Endothelial cell of umbilical vein (primary cell): Measurements from ENCODE around the gene SYNDIG1. TPM values are rescaled to one million over a fixed set of nuclear protein-coding genes. Genes with fewer than 3 reads are reported as not detected.

Experiments used
- BruUV-seq: library from RNA; stranded (reverse); fragments of 400-500 nt; replicated peaks from 2 replicates; lab custom pipeline; 2021; lab: Mats Ljungman, UMichigan
- CTCF ChIA-PET: fragments of 300-600, 350-600 bp; sonication (Branson Sonifier 250); formaldehyde crosslinking; loops from one replicate; lab custom pipeline; 2021; ENCODE audit warnings: antibody characterized with exemption, inconsistent platforms; lab: Charles Lee
- POLR2A ChIA-PET: fragments of 300-600, 350-600 bp; sonication (Branson Sonifier 250); formaldehyde crosslinking; loops from one replicate; lab custom pipeline; 2021; ENCODE audit warnings: antibody characterized with exemption, inconsistent platforms; lab: Charles Lee
- DNase-seq: peaks from one replicate; pipeline ENCODE4 v3.0.0-alpha.2; 2011; ENCODE audit warnings: low read depth, low spot score
- FAIRE-seq: peaks from 2 replicates; lab custom pipeline; 2011; peaks lifted over from hg19 to GRCh38; lab: Jason Lieb, UNC
- H2AFZ ChIP-seq: 2 replicates; pipeline ENCODE4 v1.6.0; 2012; ENCODE audit warnings: low read depth, low read length, control low read depth, inconsistent platforms
- H3K27ac ChIP-seq: 2 replicates; pipeline ENCODE4 v1.5.1; 2011; ENCODE audit warnings: low read depth, mild to moderate bottlenecking, control low read depth, low read length, moderate library complexity; ENCODE audit not compliant: insufficient read depth
- H3K27me3 ChIP-seq, 2 experiments: 2 replicates each; pipeline versions ENCODE4 v1.6.0 to v1.6.1; 2011; ENCODE audit warnings: low read length in 2 of 2, mixed read lengths in 1 of 2; ENCODE audit not compliant: control insufficient read depth in 2 of 2, insufficient read depth in 2 of 2
- H3K36me3 ChIP-seq, 2 experiments: 2 replicates in 1 of 2; 3 replicates in 1 of 2; pipeline ENCODE4 v1.5.1; 2011; ENCODE audit warnings: low read length in 2 of 2, mild to moderate bottlenecking in 1 of 2, moderate library complexity in 1 of 2; ENCODE audit not compliant: control insufficient read depth in 2 of 2, insufficient read depth in 2 of 2; ENCODE audit errors: extremely low read depth in 1 of 2
- H3K4me1 ChIP-seq: 3 replicates; pipeline ENCODE4 v1.5.1; 2011; ENCODE audit warnings: mild to moderate bottlenecking, low read length; ENCODE audit not compliant: control insufficient read depth, insufficient read depth; ENCODE audit errors: extremely low read depth
- H3K4me2 ChIP-seq: 2 replicates; pipeline ENCODE4 v1.6.1; 2011; ENCODE audit warnings: low read length, control low read depth, mixed read lengths; ENCODE audit not compliant: insufficient read depth
- H3K4me3 ChIP-seq, 3 experiments: fragments of 200-600 bp in 1 of 3; sonication (generic), shearing (Covaris generic) in 1 of 3; replicated peaks in 1 of 3; 2 replicates each; pipeline ENCODE4 v1.5.1; 2011 to 2016; ENCODE audit warnings: control low read depth in 3 of 3, low read length in 3 of 3, mild to moderate bottlenecking in 2 of 3, inconsistent platforms in 1 of 3, low read depth in 1 of 3, moderate library complexity in 1 of 3; ENCODE audit not compliant: insufficient read depth in 1 of 3
- H3K79me2 ChIP-seq: 2 replicates; pipeline ENCODE4 v1.6.0; 2012; ENCODE audit warnings: low read length, inconsistent platforms; ENCODE audit not compliant: control insufficient read depth, insufficient read depth
- H3K9ac ChIP-seq: replicated peaks from 2 replicates; pipeline ENCODE3; 2011; ENCODE audit warnings: low read length, control low read depth; ENCODE audit not compliant: insufficient read depth; ENCODE audit errors: extremely low read depth
- H3K9me1 ChIP-seq: replicated peaks from 3 replicates; pipeline ENCODE4 v1.6.0; 2011; ENCODE audit warnings: mild to moderate bottlenecking, low read length; ENCODE audit not compliant: control insufficient read depth, insufficient read depth; ENCODE audit errors: extremely low read depth
- H3K9me3 ChIP-seq: replicated peaks from 2 replicates; pipeline ENCODE4 v1.5.1; 2012; ENCODE audit warnings: low read length, inconsistent platforms; ENCODE audit not compliant: control insufficient read depth, insufficient read depth
- H4K20me1 ChIP-seq: replicated peaks from 2 replicates; pipeline ENCODE3; 2011; ENCODE audit warnings: mild to moderate bottlenecking, low read length; ENCODE audit not compliant: control insufficient read depth, insufficient read depth; ENCODE audit errors: extremely low read depth
- CTCF ChIP-seq, 2 donors: IDR thresholded peaks; 1 replicate in 1 of 2; 2 replicates in 1 of 2; pipeline ENCODE4 v1.5.1; 2011; ENCODE audit warnings: low read length in 2 of 2, mild to moderate bottlenecking in 2 of 2, moderate library complexity in 2 of 2, control low read depth in 1 of 2, inconsistent platforms in 1 of 2, low read depth in 1 of 2; ENCODE audit not compliant: insufficient read depth in 1 of 2; ENCODE audit errors: extremely low read depth in 1 of 2
- EZH2 ChIP-seq: IDR thresholded peaks from 2 replicates; pipeline ENCODE4 v1.6.1; 2012; ENCODE audit warnings: borderline replicate concordance, low read depth, mild to moderate bottlenecking, moderate library complexity, low read length, inconsistent platforms; ENCODE audit not compliant: severe bottlenecking
- FOS ChIP-seq: IDR thresholded peaks from 2 replicates; pipeline ENCODE4 v1.6.1; 2011; ENCODE audit warnings: mild to moderate bottlenecking, low read length, moderate library complexity, borderline replicate concordance; ENCODE audit not compliant: insufficient read depth
- GATA2 ChIP-seq: IDR thresholded peaks from 2 replicates; pipeline ENCODE4 v1.7.0; 2011; ENCODE audit warnings: low read depth, mild to moderate bottlenecking, moderate library complexity, mixed read lengths, low read length; ENCODE audit not compliant: insufficient read length, insufficient read depth
- JUN ChIP-seq: IDR thresholded peaks from 2 replicates; pipeline ENCODE4 v1.6.1; 2011; ENCODE audit warnings: borderline replicate concordance, low read depth; ENCODE audit not compliant: insufficient read length, insufficient read depth
- MAX ChIP-seq: IDR thresholded peaks from 2 replicates; pipeline ENCODE4 v1.6.1; 2011; ENCODE audit not compliant: insufficient read depth, insufficient read length
- MYC ChIP-seq: IDR thresholded peaks from one replicate; pipeline ENCODE4 v1.6.1; 2011; ENCODE audit warnings: mild to moderate bottlenecking, low read depth, low read length
- POLR2A ChIP-seq: IDR thresholded peaks from 2 replicates; pipeline ENCODE4 v1.6.1; 2012; ENCODE audit warnings: low read depth, mild to moderate bottlenecking, control low read depth, low read length
- POLR2AphosphoS5 ChIP-seq: IDR thresholded peaks from 2 replicates; pipeline ENCODE4 v1.6.1; 2012; ENCODE audit warnings: low read depth, mild to moderate bottlenecking, control low read depth, low read length, moderate library complexity; ENCODE audit not compliant: insufficient read depth
- dilution Hi-C: fragments of 300-500 bp; cut with MboI; formaldehyde crosslinking; loops from one replicate; pipeline ENCODE4 v1.15.0; 2019; ENCODE audit warnings: low sequenced_read_pairs; ENCODE audit not compliant: extremely low pct_ligation_motif_present
- intact Hi-C: fragments of 100-400 bp; cut with micrococcal nuclease; formaldehyde crosslinking; loops from one replicate; pipeline ENCODE4 v1.10.0; 2022
- polyA plus RNA-seq, 4 experiments: library from polyadenylated mRNA; depleted of rRNA in 3 of 4; stranded (reverse) in 3 of 4; unstranded in 1 of 4; fragments of >200 nt; gene quantifications; 2 replicates each; pipeline versions ENCODE4 v1.2.1 to v1.2.3, GENCODE V29; 2011 to 2012; ENCODE audit warnings: missing spikeins in 1 of 4
- total RNA-seq: library from RNA; stranded (reverse); gene quantifications from 2 replicates; pipeline ENCODE4 v1.2.3, GENCODE V29; 2021

The SYNDIG1 gene
- total and polyA plus RNA-seq, 2 donors (not counting 3 experiments of a cell fraction or from before 2014, with no cell fraction given), result not detected

- ChIA-PET CTCF (no interaction called here), POLR2A (no interaction called here)
- BruUV-seq, result no TSS peak
- H2AFZ ChIP-seq, result no peak overlapping the region
- H3K79me2 ChIP-seq, result no peaks in the 10 kb centered on the region
- no peak overlapping the region for H3K9ac ChIP-seq
- TF ChIP-seq GATA2 (no peak), MAX (no peak), EZH2 (no peak), POLR2AphosphoS5 (no peak), FOS (no peak), JUN (no peak), MYC (no peak), CTCF (IDR thresholded peaks at IDR 0.05; ENCODE audit: extremely low read depth in 1 of 2, insufficient read depth in 1 of 2, low read depth in 1 of 2, low read length in 2 of 2) (no peak), POLR2A (no peak)
- H3K9me1 ChIP-seq, result no peaks in the 10 kb centered on the region
- H3K27ac ChIP-seq, result no peak overlapping the region
- no peak overlapping the region for H3K4me2 ChIP-seq
- H3K4me3 ChIP-seq, result no peak overlapping the region
- peaks cover 7% of the 10 kb centered on the region for H3K9me3 ChIP-seq
- no peak for DNase-seq
- intact Hi-C loops (no loop called here), dilution Hi-C loops (no loop called here)
- no peaks in the 10 kb centered on the region for H3K4me1 ChIP-seq
- FAIRE-seq, result no peak
- no peaks in the 10 kb centered on the region for H3K27me3 ChIP-seq
- H4K20me1 ChIP-seq, result no peaks in the 10 kb centered on the region
- no peaks in the 10 kb centered on the region for H3K36me3 ChIP-seq
Observed at GRCh38 chr20:24568842-24569241, 99.4 kb downstream of the SYNDIG1 start.
